Esophagus squamous epithelium (tissue), 5 donors: ENCODE results near the gene DENND5B. TPM values are rescaled to one million over a fixed set of nuclear protein-coding genes. Genes with fewer than 3 reads are reported as not detected.

Source experiments
- DNase-seq: peaks from one replicate; lab custom pipeline; 2025; lab: John Stamatoyannopoulos, UW
- H3K27ac ChIP-seq, 4 donors: fragments of 200-600 bp; sonication (generic); one replicate each; pipeline ENCODE4 v1.5.1; 2016 to 2019; ENCODE audit warnings: mild to moderate bottlenecking in 1 of 4
- H3K27me3 ChIP-seq, 4 donors: fragments of 200-600 bp; sonication (generic); 1 replicate in 3 of 4; 2 replicates in 1 of 4; pipeline versions ENCODE4 v1.5.1 to v1.6.0; 2017 to 2021; ENCODE audit warnings: antibody characterized with exemption in 1 of 4
- H3K36me3 ChIP-seq, 3 donors: fragments of 200-600 bp; sonication (generic); one replicate each; pipeline ENCODE4 v1.5.1; 2016 to 2019
- H3K4me1 ChIP-seq, 3 donors: fragments of 200-600 bp; sonication (generic); one replicate each; pipeline ENCODE4 v1.5.1; 2017 to 2019
- H3K4me3 ChIP-seq, 4 donors: fragments of 200-600 bp; sonication (generic); 1 replicate in 3 of 4; 2 replicates in 1 of 4; pipeline ENCODE4 v1.5.1; 2016 to 2019; ENCODE audit warnings: mild to moderate bottlenecking in 2 of 4, moderate library complexity in 1 of 4
- H3K9me3 ChIP-seq, 3 donors: fragments of 200-600 bp; sonication (generic); one replicate each; pipeline ENCODE4 v1.5.1; 2016 to 2019
- POLR2A ChIP-seq, 4 donors: fragments of 450-650 bp; IDR thresholded peaks; one replicate each; pipeline ENCODE4 v1.6.1; 2017; ENCODE audit warnings: antibody characterized with exemption in 4 of 4, mild to moderate bottlenecking in 4 of 4, moderate library complexity in 3 of 4
- WGBS, 2 donors: methylation state at CpG; one replicate each; pipeline ENCODE4 v1.1.5; 2018; 5-methylcytosine and 5-hydroxymethylcytosine counted together
- intact Hi-C: fragments of 100-400 bp; cut with DNase I; formaldehyde crosslinking; loops from one replicate; pipeline ENCODE4 v1.15.0; 2022
- total RNA-seq, 4 donors: library from RNA; depleted of rRNA; stranded (reverse); fragments of >200 nt; gene quantifications; one replicate each; pipeline ENCODE4 v1.1.0, GENCODE V29; 2016
- TF ChIP-seq, protein P1 (sequence below), 6 experiments: fragments of 450-650 bp in 4 of 6; fragments of 200-600 bp in 2 of 6; sonication (generic) in 2 of 6; IDR thresholded peaks; one replicate each; pipeline ENCODE4 v1.5.1; 2016 to 2019; ENCODE audit warnings: antibody characterized with exemption in 6 of 6, mild to moderate bottlenecking in 4 of 6, moderate library complexity in 4 of 6
- donor health status: DM: yes; HTN: yes; CAD: no.

DENND5B gene
- total RNA-seq, 4 donors from 2014 or later, result 0.38 to 5.3 (median 1.5) TPM

DNA sequence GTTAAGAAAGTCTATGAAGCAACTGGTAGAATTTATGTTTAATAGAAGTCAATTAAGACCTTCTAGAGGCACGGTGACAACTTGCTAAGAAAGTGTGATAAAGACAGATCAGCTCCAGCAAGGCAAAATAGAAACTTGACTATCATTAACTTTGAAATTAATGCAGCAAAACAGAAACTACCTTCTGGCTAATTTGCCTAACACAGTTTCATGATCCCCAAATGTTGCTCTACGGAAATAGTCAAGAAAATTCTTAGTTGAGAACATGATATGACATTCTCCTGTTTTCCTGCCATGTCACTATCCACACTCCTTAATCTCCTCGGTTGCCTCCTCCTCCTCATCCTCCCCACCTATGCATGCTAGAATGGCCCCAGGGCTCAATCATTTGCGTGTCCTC, 4.2 kb downstream of the DENND5B start:
- WGBS, 2 donors, result 90 to 92% methylated on average over 4 of the region's 4 CpGs
- no peaks in the 10 kb centered on the region for H3K36me3 ChIP-seq
- H3K9me3 ChIP-seq, result no peaks in the 10 kb centered on the region
- H3K27me3 ChIP-seq, result peaks cover 0 to 17% (median 0%) of the 10 kb centered on the region in 4 donors
- DNase-seq, result no peak
- no peak overlapping the region for H3K4me3 ChIP-seq
- no peak overlapping the region for H3K27ac ChIP-seq
- H3K4me1 ChIP-seq, result peaks cover 0 to 28% (median 3%) of the 10 kb centered on the region in 3 donors
- intact Hi-C loops, result no loop called here
- TF ChIP-seq POLR2A (IDR thresholded peaks at IDR 0.05), result no peak
- TF ChIP-seq, protein P1, sequence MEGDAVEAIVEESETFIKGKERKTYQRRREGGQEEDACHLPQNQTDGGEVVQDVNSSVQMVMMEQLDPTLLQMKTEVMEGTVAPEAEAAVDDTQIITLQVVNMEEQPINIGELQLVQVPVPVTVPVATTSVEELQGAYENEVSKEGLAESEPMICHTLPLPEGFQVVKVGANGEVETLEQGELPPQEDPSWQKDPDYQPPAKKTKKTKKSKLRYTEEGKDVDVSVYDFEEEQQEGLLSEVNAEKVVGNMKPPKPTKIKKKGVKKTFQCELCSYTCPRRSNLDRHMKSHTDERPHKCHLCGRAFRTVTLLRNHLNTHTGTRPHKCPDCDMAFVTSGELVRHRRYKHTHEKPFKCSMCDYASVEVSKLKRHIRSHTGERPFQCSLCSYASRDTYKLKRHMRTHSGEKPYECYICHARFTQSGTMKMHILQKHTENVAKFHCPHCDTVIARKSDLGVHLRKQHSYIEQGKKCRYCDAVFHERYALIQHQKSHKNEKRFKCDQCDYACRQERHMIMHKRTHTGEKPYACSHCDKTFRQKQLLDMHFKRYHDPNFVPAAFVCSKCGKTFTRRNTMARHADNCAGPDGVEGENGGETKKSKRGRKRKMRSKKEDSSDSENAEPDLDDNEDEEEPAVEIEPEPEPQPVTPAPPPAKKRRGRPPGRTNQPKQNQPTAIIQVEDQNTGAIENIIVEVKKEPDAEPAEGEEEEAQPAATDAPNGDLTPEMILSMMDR (IDR thresholded peaks at IDR 0.05), result no peak

DNA sequence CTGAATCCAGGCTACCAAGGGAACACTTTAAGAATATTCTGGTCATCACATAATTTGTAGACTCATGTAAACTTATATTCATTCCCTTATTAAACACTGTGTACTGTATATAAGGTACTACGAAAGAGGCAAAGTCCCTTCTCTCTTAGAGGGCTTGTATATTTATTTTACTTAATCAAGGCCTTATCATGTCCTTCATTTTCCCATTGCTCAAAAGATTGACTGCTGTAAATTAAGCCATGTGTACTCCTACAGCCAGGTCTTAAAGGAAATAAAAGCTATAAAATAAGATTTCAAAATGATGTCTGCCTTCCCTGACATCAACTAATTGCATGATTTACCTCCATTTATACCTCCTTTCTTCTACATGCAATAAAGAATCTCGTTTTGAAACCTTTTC, 5.0 kb downstream of the DENND5B start:
- intact Hi-C loops, result no loop called here
- no peak for TF ChIP-seq POLR2A (IDR thresholded peaks at IDR 0.05)
- TF ChIP-seq, protein P1 (IDR thresholded peaks at IDR 0.05), result no peak
- Histone ChIP-seq H3K4me1 (peaks cover 0 to 20% (median 0%) of the 10 kb centered on the region in 3 donors), H3K36me3 (no peaks in the 10 kb centered on the region), H3K9me3 (no peaks in the 10 kb centered on the region), H3K27me3 (peaks cover 0 to 10% (median 0%) of the 10 kb centered on the region in 4 donors), H3K27ac (no peak overlapping the region), H3K4me3 (no peak overlapping the region)
- WGBS, 2 donors, result 70 to 76% methylated on average over 2 of the region's 2 CpGs
- no peak for DNase-seq

DNA sequence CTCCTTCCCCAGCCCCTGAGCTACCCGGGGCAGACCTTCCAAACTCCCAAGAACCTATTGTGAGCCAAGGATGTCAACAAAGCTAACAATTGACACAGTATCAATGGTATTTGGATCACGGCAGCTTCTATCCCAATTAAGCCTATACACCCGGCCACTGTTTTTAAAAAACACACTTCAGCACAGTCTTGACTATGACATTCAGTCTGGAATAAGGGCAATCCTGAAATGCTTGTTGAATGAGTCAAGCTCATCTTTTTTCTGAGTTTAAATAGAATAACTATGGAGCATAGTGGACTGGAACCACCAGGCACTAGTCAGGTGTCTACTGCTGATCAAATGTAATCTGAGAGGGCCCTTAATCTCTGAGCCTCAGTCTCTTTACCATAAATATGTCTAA, 5.7 kb downstream of the DENND5B start:
- TF ChIP-seq POLR2A (IDR thresholded peaks at IDR 0.05), result no peak
- TF ChIP-seq, protein P1 (IDR thresholded peaks at IDR 0.05), result no peak
- no peak overlapping the region for H3K4me3 ChIP-seq
- peaks cover 0 to 18% (median 0%) of the 10 kb centered on the region in 3 donors for H3K4me1 ChIP-seq
- DNase-seq, result no peak
- peaks cover 0 to 4% (median 0%) of the 10 kb centered on the region in 4 donors for H3K27me3 ChIP-seq
- H3K27ac ChIP-seq, result no peak overlapping the region
- H3K9me3 ChIP-seq, result no peaks in the 10 kb centered on the region
- 75 to 81% methylated on average over 3 of the region's 3 CpGs for WGBS, 2 donors
- no peaks in the 10 kb centered on the region for H3K36me3 ChIP-seq
- intact Hi-C loops, result no loop called here

DNA sequence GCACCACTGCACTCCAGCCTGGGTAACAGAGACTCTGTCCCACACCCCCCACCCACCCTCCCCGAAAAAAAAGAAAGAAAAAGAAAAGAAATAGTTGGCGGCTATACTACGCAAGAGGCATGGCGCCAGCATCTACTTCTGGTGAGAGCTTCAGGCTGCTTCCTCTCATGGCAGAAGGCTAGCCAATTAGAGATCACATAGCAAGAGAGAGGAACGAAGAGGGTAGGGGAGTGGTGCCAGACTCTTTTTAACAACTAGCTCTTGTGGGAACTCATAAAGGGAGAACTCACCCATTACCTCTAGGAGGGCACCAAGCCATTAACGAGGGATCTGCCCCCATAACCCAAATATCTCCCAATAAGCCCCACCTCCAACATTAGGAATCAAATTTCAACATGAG, 6.2 kb downstream of the DENND5B start:
- no peaks in the 10 kb centered on the region for H3K27me3 ChIP-seq
- WGBS, 2 donors, result 84 to 87% methylated on average over 6 of the region's 6 CpGs
- TF ChIP-seq POLR2A (IDR thresholded peaks at IDR 0.05), result no peak
- TF ChIP-seq, protein P1 (IDR thresholded peaks at IDR 0.05), result no peak
- no peak overlapping the region for H3K27ac ChIP-seq
- no peak for DNase-seq
- no peaks in the 10 kb centered on the region for H3K36me3 ChIP-seq
- intact Hi-C loops, result no loop called here
- no peak overlapping the region for H3K4me3 ChIP-seq
- peaks cover 0 to 13% (median 0%) of the 10 kb centered on the region in 3 donors for H3K4me1 ChIP-seq
- H3K9me3 ChIP-seq, result no peaks in the 10 kb centered on the region

DNA sequence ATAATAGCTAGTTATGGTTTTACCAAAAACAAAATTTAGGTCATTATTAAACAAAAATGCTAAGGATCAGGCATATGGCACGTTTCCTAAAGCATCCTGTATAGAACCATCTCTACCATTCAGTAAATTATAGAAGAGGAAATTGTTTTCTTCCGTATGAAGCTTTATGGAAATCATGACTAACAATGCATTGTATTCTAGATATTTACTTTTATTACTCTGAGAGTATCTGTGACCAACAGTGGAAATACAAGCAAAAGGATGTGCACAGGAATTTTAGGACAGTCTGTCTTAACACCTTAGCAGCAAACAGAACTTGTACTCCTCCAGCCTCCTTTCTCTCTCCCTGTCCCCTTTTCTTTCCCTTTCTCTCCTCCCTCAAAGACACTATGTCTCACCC, 7.1 kb downstream of the DENND5B start:
- peaks cover 0 to 4% (median 0%) of the 10 kb centered on the region in 3 donors for H3K4me1 ChIP-seq
- WGBS, 2 donors, result 74 to 78% methylated on average over 2 of the region's 2 CpGs
- no peaks in the 10 kb centered on the region for H3K9me3 ChIP-seq
- H3K4me3 ChIP-seq, result no peak overlapping the region
- TF ChIP-seq, protein P1 (IDR thresholded peaks at IDR 0.05), result no peak
- no peak for TF ChIP-seq POLR2A (IDR thresholded peaks at IDR 0.05)
- H3K27me3 ChIP-seq, result no peaks in the 10 kb centered on the region
- no peaks in the 10 kb centered on the region for H3K36me3 ChIP-seq
- no peak for DNase-seq
- no peak overlapping the region for H3K27ac ChIP-seq
- intact Hi-C loops, result no loop called here
